SU-DHL-6 (cell line): ENCODE results near the gene MTCH1.

Experiments used
- H2AFZ ChIP-seq: fragments of 200-600 bp; sonication (generic); 2 replicates; pipeline ENCODE4 v1.6.1; 2014; ENCODE audit warnings: low read depth, mild to moderate bottlenecking, moderate library complexity, mixed read lengths, antibody characterized with exemption, low read length; ENCODE audit not compliant: severe bottlenecking
- H3F3A ChIP-seq: fragments of 200-600 bp; shearing (Covaris generic); 2 replicates; pipeline ENCODE4 v1.6.0; 2016; ENCODE audit warnings: antibody characterized with exemption, mild to moderate bottlenecking; ENCODE audit not compliant: insufficient read depth
- H3K27ac ChIP-seq: fragments of 200-600 bp; sonication (generic); 2 replicates; pipeline ENCODE4 v1.5.1; 2016; ENCODE audit warnings: low read depth, mild to moderate bottlenecking, low read length, moderate library complexity, mixed read lengths
- H3K27me3 ChIP-seq: fragments of 200-600 bp; sonication (generic), shearing (Covaris generic); 2 replicates; pipeline ENCODE4 v1.6.0; 2014; ENCODE audit warnings: mild to moderate bottlenecking, low read length
- H3K36me3 ChIP-seq: fragments of 200-600 bp; sonication (generic); 2 replicates; pipeline ENCODE4 v1.6.1; 2014; ENCODE audit warnings: mild to moderate bottlenecking, low read length, mixed read lengths
- H3K4me2 ChIP-seq: fragments of 300-600, 200-600 bp; shearing (Covaris generic), sonication (generic); 2 replicates; pipeline ENCODE4 v1.6.0; 2014; ENCODE audit warnings: low read length, low read depth, mild to moderate bottlenecking; ENCODE audit not compliant: poor library complexity, severe bottlenecking
- H3K4me3 ChIP-seq: fragments of 200-600 bp; sonication (generic); 2 replicates; pipeline ENCODE4 v1.5.1; 2014; ENCODE audit warnings: antibody characterized with exemption, low read length, mild to moderate bottlenecking, mixed read lengths; ENCODE audit not compliant: insufficient read depth, poor library complexity, severe bottlenecking
- H3K79me2 ChIP-seq: fragments of 200-600 bp; sonication (generic); 2 replicates; pipeline ENCODE4 v1.6.1; 2014; ENCODE audit warnings: mild to moderate bottlenecking, low read length, moderate library complexity; ENCODE audit not compliant: insufficient read depth
- H3K9ac ChIP-seq: fragments of 200-600 bp; sonication (generic); 2 replicates; pipeline ENCODE4 v1.7.0; 2014; ENCODE audit warnings: mild to moderate bottlenecking, low read length
- H3K9me2 ChIP-seq: fragments of 200-600 bp; sonication (generic); replicated peaks from 2 replicates; pipeline ENCODE4 v1.6.1; 2014; ENCODE audit warnings: low read length; ENCODE audit not compliant: insufficient read depth
- H3K9me3 ChIP-seq: fragments of 200-600 bp; sonication (generic); 2 replicates; pipeline ENCODE4 v1.6.1; 2014; ENCODE audit warnings: low read length, mixed read lengths; ENCODE audit not compliant: insufficient read depth
- H4K20me1 ChIP-seq: fragments of 200-600 bp; sonication (generic); 2 replicates; pipeline ENCODE4 v1.6.1; 2014; ENCODE audit warnings: low read depth, mild to moderate bottlenecking, antibody characterized with exemption, low read length, moderate library complexity, mixed read lengths
- CTCF ChIP-seq: fragments of 200-600 bp; sonication (generic); IDR thresholded peaks from one replicate; pipeline ENCODE4 v1.5.1; 2017; ENCODE audit warnings: antibody characterized with exemption, mild to moderate bottlenecking, low read length, moderate library complexity; ENCODE audit not compliant: insufficient read depth, poor library complexity, severe bottlenecking
- EZH2phosphoT487 ChIP-seq: fragments of 200-600 bp; sonication (generic), shearing (Covaris generic); conservative IDR thresholded peaks from 2 replicates; pipeline ENCODE4 v1.6.1; 2018; ENCODE audit warnings: mild to moderate bottlenecking, antibody characterized with exemption, low read length, moderate library complexity, mixed read lengths

Gene MTCH1

GRCh38 chr6:36929607-36930006 lies 56.4 kb downstream of the MTCH1 start:
- no peak overlapping the region for H3K27ac ChIP-seq
- no peak overlapping the region for H3K4me2 ChIP-seq
- H3K9me2 ChIP-seq, result no peaks in the 10 kb centered on the region
- H3K36me3 ChIP-seq, result 0 out of 2 replicates have a peak, but pooled peaks cover 1% of the 10 kb centered on the region
- H4K20me1 ChIP-seq, result no peaks in the 10 kb centered on the region
- TF ChIP-seq EZH2phosphoT487 (no peak), CTCF (no peak)
- H3K27me3 ChIP-seq, result no peaks in the 10 kb centered on the region
- H2AFZ ChIP-seq, result no peak overlapping the region
- H3K9me3 ChIP-seq, result no peaks in the 10 kb centered on the region
- H3F3A ChIP-seq, result no peaks in the 10 kb centered on the region
- H3K79me2 ChIP-seq, result no peaks in the 10 kb centered on the region
- H3K9ac ChIP-seq, result no peak overlapping the region
- H3K4me3 ChIP-seq, result no peak overlapping the region

- Histone ChIP-seq H3K27ac (no peak overlapping the region), H3K4me2 (no peak overlapping the region), H3K9me2 (no peaks in the 10 kb centered on the region), H2AFZ (no peak overlapping the region), H3K36me3 (0 out of 2 replicates have a peak, but pooled peaks cover 6% of the 10 kb centered on the region), H3K9me3 (no peaks in the 10 kb centered on the region), H3K4me3 (no peak overlapping the region), H3K9ac (no peak overlapping the region), H4K20me1 (no peaks in the 10 kb centered on the region), H3K79me2 (no peaks in the 10 kb centered on the region), H3F3A (no peaks in the 10 kb centered on the region), H3K27me3 (no peaks in the 10 kb centered on the region)
- no peak for TF ChIP-seq EZH2phosphoT487
- TF ChIP-seq CTCF, result no peak
Observed at GRCh38 chr6:36929152-36929551, 56.8 kb downstream of the MTCH1 start.

GRCh38 chr6:36928547-36928918 lies 57.5 kb downstream of the MTCH1 start:
- no peak overlapping the region for H3K4me2 ChIP-seq
- H3K4me3 ChIP-seq, result no peak overlapping the region
- H3K79me2 ChIP-seq, result no peaks in the 10 kb centered on the region

More at GRCh38 chr6:36928547-36928918, 57.5 kb downstream of the MTCH1 start:
- H2AFZ ChIP-seq, result no peak overlapping the region
- no peaks in the 10 kb centered on the region for H3K9me2 ChIP-seq
- TF ChIP-seq CTCF, result no peak
- no peak for TF ChIP-seq EZH2phosphoT487
- no peak overlapping the region for H3K27ac ChIP-seq
- no peaks in the 10 kb centered on the region for H3K27me3 ChIP-seq
- H3F3A ChIP-seq, result no peaks in the 10 kb centered on the region
- H3K9me3 ChIP-seq, result no peaks in the 10 kb centered on the region
- 0 out of 2 replicates have a peak, but pooled peaks cover 10% of the 10 kb centered on the region for H3K36me3 ChIP-seq
- no peak overlapping the region for H3K9ac ChIP-seq
- H4K20me1 ChIP-seq, result no peaks in the 10 kb centered on the region
